ENCODE data around the gene YIPF5. TPM values are rescaled to one million over a fixed set of nuclear protein-coding genes. Genes with fewer than 3 reads are reported as not detected.

YIPF5 gene
- total and polyA plus RNA-seq, 7 donors = 12.3 to 44.6 (median 35.2) TPM

DNA sequence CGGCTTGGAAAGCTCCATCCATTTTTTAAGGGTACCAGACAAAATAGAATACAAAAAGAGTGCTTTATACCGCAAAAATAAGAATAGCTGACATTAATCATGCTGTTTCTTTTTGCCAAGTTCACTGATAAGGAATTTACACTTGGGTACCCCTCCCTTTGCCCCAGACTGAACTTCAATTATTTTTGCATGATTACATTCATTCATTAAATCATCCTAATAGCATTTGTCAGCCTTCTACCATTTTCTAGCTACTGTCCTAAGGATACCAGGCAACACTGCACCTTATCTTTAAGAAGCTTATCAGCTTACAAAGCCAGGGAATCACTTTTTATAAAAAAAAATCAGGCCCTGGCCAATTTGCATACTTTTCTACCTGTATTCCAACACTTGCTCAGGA lies 48.4 kb downstream of the YIPF5 start:
- no peak overlapping the region for H3K4me3 ChIP-seq
- intact Hi-C loops (cut with DNase I) = no loop called here
- H3K27me3 ChIP-seq = no peaks in the 10 kb centered on the region
- no peaks in the 10 kb centered on the region for H3K36me3 ChIP-seq
- no peaks in the 10 kb centered on the region for H3K4me1 ChIP-seq
- no peak overlapping the region for H3K27ac ChIP-seq
- TF ChIP-seq EP300 (IDR thresholded peaks at IDR 0.05) (no peak), POLR2A (IDR thresholded peaks at IDR 0.05) (no peak), CTCF (IDR thresholded peaks at IDR 0.05) (no peak), POLR2AphosphoS5 (IDR thresholded peaks at IDR 0.05) (no peak)
- no peak for DNase-seq
- WGBS, 2 donors = 92 to 94% methylated on average over 2 of the region's 2 CpGs
- peaks cover 0 to 4% (median 0%) of the 10 kb centered on the region in 4 donors for H3K9me3 ChIP-seq

GRCh38 chr5:144121577-144121976 lies 48.9 kb downstream of the YIPF5 start:
- WGBS, 2 donors = 89 to 95% methylated on average over 1 of the region's 1 CpG

GRCh38 chr5:144120661-144121180 lies 49.7 kb downstream of the YIPF5 start:
- 73 to 77% methylated on average over 2 of the region's 2 CpGs for WGBS, 2 donors
- intact Hi-C loops (cut with DNase I) = no loop called here
- TF ChIP-seq EP300 (IDR thresholded peaks at IDR 0.05) (no peak), CTCF (IDR thresholded peaks at IDR 0.05) (no peak), POLR2AphosphoS5 (IDR thresholded peaks at IDR 0.05) (no peak), POLR2A (IDR thresholded peaks at IDR 0.05) (no peak)

More at GRCh38 chr5:144121577-144121976, 48.9 kb downstream of the YIPF5 start:
- peaks cover 0 to 4% (median 0%) of the 10 kb centered on the region in 4 donors for H3K9me3 ChIP-seq
- DNase-seq = no peak
- no peaks in the 10 kb centered on the region for H3K27me3 ChIP-seq
- no peaks in the 10 kb centered on the region for H3K4me1 ChIP-seq
- no peak overlapping the region for H3K4me3 ChIP-seq
- no peaks in the 10 kb centered on the region for H3K36me3 ChIP-seq
- H3K27ac ChIP-seq = no peak overlapping the region
- intact Hi-C loops (cut with DNase I) = no loop called here
- TF ChIP-seq POLR2A (IDR thresholded peaks at IDR 0.05) (no peak), CTCF (IDR thresholded peaks at IDR 0.05) (no peak), POLR2AphosphoS5 (IDR thresholded peaks at IDR 0.05) (no peak), EP300 (IDR thresholded peaks at IDR 0.05) (no peak)

GRCh38 chr5:144117412-144117811 lies 53.0 kb downstream of the YIPF5 start:
- no peak for TF ChIP-seq POLR2A (IDR thresholded peaks at IDR 0.05)
- TF ChIP-seq EP300 (IDR thresholded peaks at IDR 0.05) = no peak
- no peak for TF ChIP-seq POLR2AphosphoS5 (IDR thresholded peaks at IDR 0.05)
- no peak for TF ChIP-seq CTCF (IDR thresholded peaks at IDR 0.05)
- Histone ChIP-seq H3K9me3 (peaks cover 0 to 4% (median 0%) of the 10 kb centered on the region in 4 donors), H3K36me3 (no peaks in the 10 kb centered on the region), H3K4me3 (no peak overlapping the region), H3K27ac (no peak overlapping the region), H3K4me1 (no peaks in the 10 kb centered on the region), H3K27me3 (no peaks in the 10 kb centered on the region)
- DNase-seq = no peak
- intact Hi-C loops (cut with DNase I) = no loop called here

More at GRCh38 chr5:144120661-144121180, 49.7 kb downstream of the YIPF5 start:
- Histone ChIP-seq H3K9me3 (peaks cover 0 to 4% (median 0%) of the 10 kb centered on the region in 4 donors), H3K36me3 (no peaks in the 10 kb centered on the region), H3K27me3 (no peaks in the 10 kb centered on the region), H3K27ac (no peak overlapping the region), H3K4me3 (no peak overlapping the region), H3K4me1 (no peaks in the 10 kb centered on the region)
- DNase-seq = no peak

GRCh38 chr5:144114571-144114970 lies 55.9 kb downstream of the YIPF5 start:
- no peaks in the 10 kb centered on the region for H3K27me3 ChIP-seq
- H3K36me3 ChIP-seq = no peaks in the 10 kb centered on the region
- WGBS, 2 donors = 0 to 24% methylated on average over 1 of the region's 1 CpG
- H3K27ac ChIP-seq = no peak overlapping the region
- no peak for DNase-seq
- intact Hi-C loops (cut with DNase I) = no loop called here
- TF ChIP-seq CTCF (IDR thresholded peaks at IDR 0.05) (no peak), POLR2AphosphoS5 (IDR thresholded peaks at IDR 0.05) (no peak), POLR2A (IDR thresholded peaks at IDR 0.05) (no peak), EP300 (IDR thresholded peaks at IDR 0.05) (no peak)
- peaks cover 0 to 2% (median 0%) of the 10 kb centered on the region in 4 donors for H3K9me3 ChIP-seq
- H3K4me1 ChIP-seq = no peaks in the 10 kb centered on the region
- H3K4me3 ChIP-seq = no peak overlapping the region
